Measurements from ENCODE around the gene HYPK. TPM values are rescaled to one million over a fixed set of nuclear protein-coding genes. Genes with fewer than 3 reads are reported as not detected.

HYPK gene
- total RNA-seq, 1 experiment from 2014 or later = 20.6 TPM

- TF ChIP-seq REST (IDR thresholded peaks at IDR 0.05; ENCODE audit: low read depth) (no peak), ELF1 (IDR thresholded peaks at IDR 0.05; ENCODE audit: borderline replicate concordance, low read depth) (no peak), CTCF (IDR thresholded peaks at IDR 0.05 in 2 of 3, conservative IDR thresholded peaks at IDR 0.05 in 1 of 3; ENCODE audit: borderline replicate concordance in 1 of 3, insufficient read depth in 1 of 3, low read depth in 2 of 3, low read length in 2 of 3) (no peak), SIN3A (IDR thresholded peaks at IDR 0.05; ENCODE audit: low read depth) (no peak), EGR1 (IDR thresholded peaks at IDR 0.05; ENCODE audit: low read depth) (no peak)
Observed at GRCh38 chr15:43795997-43796396, 4.4 kb upstream of the HYPK start (continued).

- H3K9ac ChIP-seq (ENCODE audit: low read length) = no peak overlapping the region
- H3K79me2 ChIP-seq (ENCODE audit: insufficient read depth, low read length) = peaks cover 49% of the 10 kb centered on the region
- intact Hi-C loops (cut with micrococcal nuclease) = no loop called here
- no peak overlapping the region for H3K4me3 ChIP-seq (replicated peaks in 1 of 2; ENCODE audit: low read depth in 1 of 2, low read length in 2 of 2)
- H3K36me3 ChIP-seq (ENCODE audit: control insufficient read depth in 1 of 2, insufficient read depth in 2 of 2, low read length in 2 of 2) = peaks cover 32 to 42% of the 10 kb centered on the region in 2 experiments
- H3K9me3 ChIP-seq (ENCODE audit: control insufficient read depth in 1 of 2, insufficient read depth in 1 of 2, low read depth in 1 of 2, low read length in 2 of 2) = no peaks in the 10 kb centered on the region
- H3K4me1 ChIP-seq (ENCODE audit: control insufficient read depth in 1 of 2, insufficient read depth in 2 of 2, low read length in 2 of 2) = peaks cover 14 to 32% of the 10 kb centered on the region in 2 experiments
- no peaks in the 10 kb centered on the region for H3K9me2 ChIP-seq (ENCODE audit: insufficient read depth)
- no peak for TF ChIP-seq REST (IDR thresholded peaks at IDR 0.05; ENCODE audit: low read depth)
- TF ChIP-seq POLR2A (IDR thresholded peaks at IDR 0.05; ENCODE audit: borderline replicate concordance, extremely low read depth, insufficient read depth, insufficient read length) = no peak
- no peak for TF ChIP-seq SRF (IDR thresholded peaks at IDR 0.05; ENCODE audit: low read depth)
- no peak for TF ChIP-seq EZH2phosphoT487 (IDR thresholded peaks at IDR 0.05; ENCODE audit: borderline replicate concordance)
- no peak for TF ChIP-seq CEBPB (IDR thresholded peaks at IDR 0.05; ENCODE audit: low read depth)
- TF ChIP-seq ZBTB33 (IDR thresholded peaks at IDR 0.05; ENCODE audit: extremely low read depth, insufficient replicate concordance, low read length) = no peak
- TF ChIP-seq POLR2AphosphoS5 (IDR thresholded peaks at IDR 0.05; ENCODE audit: low read depth, low read length) = no peak; the same call in none of the 2 replicates
- DNase-seq (ENCODE audit: low read depth, low spot score) = no peak
- no peaks in the 10 kb centered on the region for H4K20me1 ChIP-seq (ENCODE audit: insufficient read depth)
- ATAC-seq = no peak
- no peak overlapping the region for H2AFZ ChIP-seq (ENCODE audit: low read depth, low read length, poor library complexity, severe bottlenecking)
- no peak overlapping the region for H3K4me2 ChIP-seq (ENCODE audit: low read length)
- RAD21 ChIA-PET (ENCODE audit: low non-redundant PET in 1 of 2, low total read pairs in 2 of 2, uncharacterized antibody in 2 of 2, unreplicated experiment in 2 of 2) = no interaction called here
- BruUV-seq (replicated peaks) = no TSS peak
- H3K27me3 ChIP-seq (ENCODE audit: insufficient read depth, low read length) = no peaks in the 10 kb centered on the region
- CTCF ChIA-PET = interaction anchor here (1.7 kb wide), 1 partner anchor 20 kb away, joined by 12 read pairs; the partner anchor contains the start of gene ELL3
- H3K27ac ChIP-seq (ENCODE audit: low read depth, low read length) = no peak overlapping the region
- POLR2A ChIA-PET = interaction anchor here (1.3 kb wide), 1 partner anchor 20 kb away, joined by 3 read pairs; the partner anchor contains the start of gene ELL3
Observed at GRCh38 chr15:43796566-43796965, 3.8 kb upstream of the HYPK start.

Data from HCT116 (cell line).